SU-DHL-6 (cell line): ENCODE measurements around the gene MSANTD1.

ENCODE experiments used
- H2AFZ ChIP-seq: fragments of 200-600 bp; sonication (generic); 2 replicates; pipeline ENCODE4 v1.6.1; 2014; ENCODE audit warnings: low read depth, mild to moderate bottlenecking, moderate library complexity, mixed read lengths, antibody characterized with exemption, low read length; ENCODE audit not compliant: severe bottlenecking
- H3F3A ChIP-seq: fragments of 200-600 bp; shearing (Covaris generic); 2 replicates; pipeline ENCODE4 v1.6.0; 2016; ENCODE audit warnings: antibody characterized with exemption, mild to moderate bottlenecking; ENCODE audit not compliant: insufficient read depth
- H3K27ac ChIP-seq: fragments of 200-600 bp; sonication (generic); 2 replicates; pipeline ENCODE4 v1.5.1; 2016; ENCODE audit warnings: low read depth, mild to moderate bottlenecking, low read length, moderate library complexity, mixed read lengths
- H3K27me3 ChIP-seq: fragments of 200-600 bp; sonication (generic), shearing (Covaris generic); 2 replicates; pipeline ENCODE4 v1.6.0; 2014; ENCODE audit warnings: mild to moderate bottlenecking, low read length
- H3K36me3 ChIP-seq: fragments of 200-600 bp; sonication (generic); 2 replicates; pipeline ENCODE4 v1.6.1; 2014; ENCODE audit warnings: mild to moderate bottlenecking, low read length, mixed read lengths
- H3K4me2 ChIP-seq: fragments of 300-600, 200-600 bp; shearing (Covaris generic), sonication (generic); 2 replicates; pipeline ENCODE4 v1.6.0; 2014; ENCODE audit warnings: low read length, low read depth, mild to moderate bottlenecking; ENCODE audit not compliant: poor library complexity, severe bottlenecking
- H3K4me3 ChIP-seq: fragments of 200-600 bp; sonication (generic); 2 replicates; pipeline ENCODE4 v1.5.1; 2014; ENCODE audit warnings: antibody characterized with exemption, low read length, mild to moderate bottlenecking, mixed read lengths; ENCODE audit not compliant: insufficient read depth, poor library complexity, severe bottlenecking
- H3K79me2 ChIP-seq: fragments of 200-600 bp; sonication (generic); 2 replicates; pipeline ENCODE4 v1.6.1; 2014; ENCODE audit warnings: mild to moderate bottlenecking, low read length, moderate library complexity; ENCODE audit not compliant: insufficient read depth
- H3K9ac ChIP-seq: fragments of 200-600 bp; sonication (generic); 2 replicates; pipeline ENCODE4 v1.7.0; 2014; ENCODE audit warnings: mild to moderate bottlenecking, low read length
- H3K9me2 ChIP-seq: fragments of 200-600 bp; sonication (generic); replicated peaks from 2 replicates; pipeline ENCODE4 v1.6.1; 2014; ENCODE audit warnings: low read length; ENCODE audit not compliant: insufficient read depth
- H3K9me3 ChIP-seq: fragments of 200-600 bp; sonication (generic); 2 replicates; pipeline ENCODE4 v1.6.1; 2014; ENCODE audit warnings: low read length, mixed read lengths; ENCODE audit not compliant: insufficient read depth
- H4K20me1 ChIP-seq: fragments of 200-600 bp; sonication (generic); 2 replicates; pipeline ENCODE4 v1.6.1; 2014; ENCODE audit warnings: low read depth, mild to moderate bottlenecking, antibody characterized with exemption, low read length, moderate library complexity, mixed read lengths
- CTCF ChIP-seq: fragments of 200-600 bp; sonication (generic); IDR thresholded peaks from one replicate; pipeline ENCODE4 v1.5.1; 2017; ENCODE audit warnings: antibody characterized with exemption, mild to moderate bottlenecking, low read length, moderate library complexity; ENCODE audit not compliant: insufficient read depth, poor library complexity, severe bottlenecking
- EZH2phosphoT487 ChIP-seq: fragments of 200-600 bp; sonication (generic), shearing (Covaris generic); conservative IDR thresholded peaks from 2 replicates; pipeline ENCODE4 v1.6.1; 2018; ENCODE audit warnings: mild to moderate bottlenecking, antibody characterized with exemption, low read length, moderate library complexity, mixed read lengths

MSANTD1 gene

DNA sequence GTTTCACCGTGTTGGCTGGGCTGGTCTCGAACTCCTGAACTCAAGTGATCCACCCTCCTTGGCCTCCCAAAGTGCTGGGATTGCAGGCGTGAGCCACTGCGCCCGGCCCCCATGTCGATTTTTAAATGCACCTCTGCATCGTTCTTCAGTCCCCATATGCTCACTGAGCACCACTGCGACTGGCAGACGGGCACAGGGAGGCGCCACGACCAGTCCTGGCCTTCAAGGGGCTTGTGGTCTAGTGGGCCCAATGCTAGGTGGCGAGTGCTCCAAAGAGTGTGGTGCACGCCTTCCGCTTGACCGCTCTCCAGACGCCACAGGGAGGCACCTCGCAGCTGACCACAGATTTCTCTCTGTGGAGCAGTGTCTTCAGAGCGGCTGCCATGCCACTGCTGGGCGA lies 11.7 kb upstream of the MSANTD1 start:
- Histone ChIP-seq H2AFZ (no peak overlapping the region), H3K27me3 (no peaks in the 10 kb centered on the region)

GRCh38 chr4:3237712-3238560 lies 11.0 kb upstream of the MSANTD1 start:
- no peak overlapping the region for H3K4me2 ChIP-seq
- no peaks in the 10 kb centered on the region for H4K20me1 ChIP-seq
- H3K36me3 ChIP-seq, result no peaks in the 10 kb centered on the region
- no peaks in the 10 kb centered on the region for H3K27me3 ChIP-seq
- no peak overlapping the region for H3K9ac ChIP-seq
- no peaks in the 10 kb centered on the region for H3K79me2 ChIP-seq
- H3F3A ChIP-seq, result no peaks in the 10 kb centered on the region
- H2AFZ ChIP-seq, result no peak overlapping the region
- no peak overlapping the region for H3K4me3 ChIP-seq
- no peaks in the 10 kb centered on the region for H3K9me3 ChIP-seq
- H3K9me2 ChIP-seq, result no peaks in the 10 kb centered on the region
- no peak for TF ChIP-seq EZH2phosphoT487
- TF ChIP-seq CTCF, result no peak
- no peak overlapping the region for H3K27ac ChIP-seq

More for the DNA sequence above, 11.7 kb upstream of the MSANTD1 start:
- Histone ChIP-seq H3K9me2 (no peaks in the 10 kb centered on the region), H4K20me1 (no peaks in the 10 kb centered on the region), H3F3A (no peaks in the 10 kb centered on the region), H3K36me3 (no peaks in the 10 kb centered on the region), H3K79me2 (no peaks in the 10 kb centered on the region), H3K27ac (no peak overlapping the region), H3K9me3 (no peaks in the 10 kb centered on the region), H3K4me3 (no peak overlapping the region), H3K9ac (no peak overlapping the region), H3K4me2 (no peak overlapping the region)
- TF ChIP-seq EZH2phosphoT487, result no peak
- TF ChIP-seq CTCF, result no peak

DNA sequence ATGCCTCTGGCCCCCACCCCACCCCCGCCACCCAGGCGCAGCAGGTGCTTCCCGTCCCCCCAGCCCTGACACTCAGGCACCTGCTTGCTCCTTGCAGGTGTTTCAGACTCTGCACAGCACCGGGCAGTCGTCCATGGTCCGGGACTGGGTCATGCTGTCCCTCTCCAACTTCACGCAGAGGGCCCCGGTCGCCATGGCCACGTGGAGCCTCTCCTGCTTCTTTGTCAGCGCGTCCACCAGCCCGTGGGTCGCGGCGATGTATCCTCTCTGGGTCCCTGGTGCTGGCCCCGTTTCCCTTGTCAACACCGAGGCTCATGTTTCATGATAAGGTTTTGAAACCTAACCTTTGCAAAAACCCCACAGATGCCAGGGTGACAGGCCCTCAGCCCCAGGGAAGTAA lies 10.2 kb upstream of the MSANTD1 start:
- no peak overlapping the region for H3K4me3 ChIP-seq
- no peaks in the 10 kb centered on the region for H3K9me2 ChIP-seq
- no peaks in the 10 kb centered on the region for H3K27me3 ChIP-seq
- no peak for TF ChIP-seq EZH2phosphoT487
- no peak for TF ChIP-seq CTCF
- no peaks in the 10 kb centered on the region for H4K20me1 ChIP-seq
- no peak overlapping the region for H3K4me2 ChIP-seq
- H3K9me3 ChIP-seq, result no peaks in the 10 kb centered on the region
- no peak overlapping the region for H3K9ac ChIP-seq
- no peaks in the 10 kb centered on the region for H3K36me3 ChIP-seq
- no peak overlapping the region for H3K27ac ChIP-seq
- no peaks in the 10 kb centered on the region for H3F3A ChIP-seq
- H2AFZ ChIP-seq, result no peak overlapping the region
- no peaks in the 10 kb centered on the region for H3K79me2 ChIP-seq
